Limb (tissue), 2 donors: ENCODE data around the gene ANKS1B.

Experiments
- DNase-seq, 2 donors: peaks; one replicate each; pipeline ENCODE4 v3.0.0-alpha.2; 2016; ENCODE audit errors: extremely low spot score in 2 of 2

Gene ANKS1B

GRCh38 chr12:98697209-98697608 is 1287.5 kb downstream of the ANKS1B start:
- DNase-seq: no peak

- no peak for DNase-seq
Observed at GRCh38 chr12:98696036-98696646, 1288.6 kb downstream of the ANKS1B start.

- no peak for DNase-seq
Observed at GRCh38 chr12:98691351-98691750, 1293.4 kb downstream of the ANKS1B start.

- no peak for DNase-seq
Observed at GRCh38 chr12:98686603-98687002, 1298.1 kb downstream of the ANKS1B start.
